ENCODE measurements around the gene RELN.
A peak's percentile ranks its signal among the peaks of the same experiment; 100 is the strongest.

RELN gene

GRCh38 chr7:103711413-103711812 is 278.0 kb downstream of the RELN start:
- DNase-seq, result no peak

- DNase-seq, result no peak
Observed at GRCh38 chr7:103710247-103710646, 279.2 kb downstream of the RELN start.

GRCh38 chr7:103706805-103707204 is 282.7 kb downstream of the RELN start:
- no peak for DNase-seq

DNA sequence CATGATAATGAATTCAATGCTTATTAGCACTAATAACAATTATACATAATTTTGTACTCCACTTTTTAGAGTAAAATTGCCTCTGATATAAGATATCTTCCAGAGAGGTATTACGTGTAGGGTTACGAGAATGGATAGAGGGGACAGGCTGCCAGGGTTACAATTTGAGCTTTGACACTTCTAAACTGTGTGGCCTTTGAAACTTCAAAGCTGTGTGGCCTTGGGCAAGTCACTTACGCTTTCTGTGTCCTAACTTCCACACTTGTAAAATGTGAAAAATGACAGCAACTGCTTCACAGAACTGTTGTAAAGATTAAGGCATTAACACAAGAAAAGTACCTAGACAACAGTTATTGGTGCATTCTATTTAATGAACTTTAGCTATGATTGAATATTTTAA is 283.9 kb downstream of the RELN start:
- no peak for DNase-seq

GRCh38 chr7:103704701-103705100 is 284.8 kb downstream of the RELN start:
- no peak for DNase-seq

DNA sequence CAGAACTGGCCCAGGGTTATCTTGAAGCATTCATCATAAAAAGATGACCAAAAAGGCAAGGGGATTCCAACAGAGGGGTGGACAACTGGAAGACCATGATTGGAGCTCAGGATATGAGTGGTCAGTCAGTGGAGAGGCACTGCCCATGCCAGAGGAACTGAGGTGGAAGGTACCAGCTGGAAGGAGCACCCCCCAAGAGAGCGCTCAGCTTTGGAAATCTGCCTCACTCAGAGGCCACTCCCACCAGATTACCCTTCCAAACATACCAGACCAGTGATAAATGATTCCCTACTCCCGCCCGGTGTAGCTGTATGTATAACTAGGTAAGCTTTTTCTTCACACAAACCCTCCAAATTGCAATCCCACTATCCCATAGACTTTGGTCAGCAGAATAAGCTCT is 286.5 kb downstream of the RELN start:
- no peak for DNase-seq

DNA sequence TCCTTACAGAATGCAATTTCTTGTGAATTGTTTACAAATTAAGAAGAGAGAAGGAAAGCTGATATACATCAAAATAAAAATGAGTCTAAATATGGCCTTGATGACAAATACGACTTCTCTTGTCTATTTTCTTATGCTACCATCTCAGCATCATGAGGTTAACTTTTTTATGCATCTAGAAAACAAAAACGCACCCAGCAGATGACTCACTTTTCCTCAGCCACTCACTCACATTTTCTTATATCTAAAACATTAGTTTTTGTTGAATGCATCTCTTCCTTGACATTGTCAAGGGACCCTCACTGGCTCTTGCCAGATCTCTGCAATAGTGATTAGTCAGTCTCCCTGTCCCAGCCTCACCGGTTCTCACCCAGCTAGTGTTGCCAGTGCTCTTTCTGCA is 287.0 kb downstream of the RELN start:
- DNase-seq, result no peak

DNA sequence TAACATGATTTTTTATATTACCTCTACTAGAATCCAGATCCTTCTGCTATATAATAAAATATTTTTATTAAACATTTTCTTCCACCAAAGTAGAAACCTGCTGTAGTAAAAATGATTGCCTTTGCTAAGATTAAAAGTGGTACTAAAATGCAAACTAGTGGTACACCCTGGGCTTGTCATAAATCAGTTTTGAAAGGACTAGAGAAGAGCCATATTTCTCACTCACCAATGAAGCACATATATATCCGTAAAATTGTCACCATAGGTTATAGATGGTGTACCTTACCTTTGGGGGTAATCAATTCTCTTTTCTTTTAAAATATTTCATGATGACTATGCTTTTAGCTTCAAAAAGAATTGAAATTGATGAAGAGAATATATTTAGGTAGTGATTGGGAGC is 290.4 kb downstream of the RELN start:
- DNase-seq, result no peak

GRCh38 chr7:103698064-103698463 is 291.4 kb downstream of the RELN start:
- no peak for DNase-seq

DNA sequence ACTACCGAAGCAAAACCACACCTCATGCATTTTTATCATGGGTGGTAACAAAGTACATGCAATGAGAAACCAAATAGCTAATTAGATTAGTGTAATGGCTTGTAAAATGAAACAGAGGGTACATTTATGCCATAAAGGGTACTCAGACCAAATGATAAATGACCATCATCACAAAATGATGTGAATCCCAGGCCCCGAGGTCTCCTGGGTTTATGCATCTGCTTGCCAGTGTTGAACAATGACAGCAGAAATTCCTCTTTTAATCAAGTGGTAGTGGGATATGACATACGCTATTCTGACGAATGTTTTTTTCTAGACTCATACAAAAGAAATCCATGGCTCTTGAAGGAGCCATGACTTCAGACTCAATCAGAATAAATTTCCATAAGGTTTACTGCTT is 293.9 kb downstream of the RELN start:
- no peak for DNase-seq

GRCh38 chr7:103694304-103694703 is 295.2 kb downstream of the RELN start:
- DNase-seq, result no peak

- no peak for DNase-seq
Observed at GRCh38 chr7:103691291-103691690, 298.2 kb downstream of the RELN start.

DNA sequence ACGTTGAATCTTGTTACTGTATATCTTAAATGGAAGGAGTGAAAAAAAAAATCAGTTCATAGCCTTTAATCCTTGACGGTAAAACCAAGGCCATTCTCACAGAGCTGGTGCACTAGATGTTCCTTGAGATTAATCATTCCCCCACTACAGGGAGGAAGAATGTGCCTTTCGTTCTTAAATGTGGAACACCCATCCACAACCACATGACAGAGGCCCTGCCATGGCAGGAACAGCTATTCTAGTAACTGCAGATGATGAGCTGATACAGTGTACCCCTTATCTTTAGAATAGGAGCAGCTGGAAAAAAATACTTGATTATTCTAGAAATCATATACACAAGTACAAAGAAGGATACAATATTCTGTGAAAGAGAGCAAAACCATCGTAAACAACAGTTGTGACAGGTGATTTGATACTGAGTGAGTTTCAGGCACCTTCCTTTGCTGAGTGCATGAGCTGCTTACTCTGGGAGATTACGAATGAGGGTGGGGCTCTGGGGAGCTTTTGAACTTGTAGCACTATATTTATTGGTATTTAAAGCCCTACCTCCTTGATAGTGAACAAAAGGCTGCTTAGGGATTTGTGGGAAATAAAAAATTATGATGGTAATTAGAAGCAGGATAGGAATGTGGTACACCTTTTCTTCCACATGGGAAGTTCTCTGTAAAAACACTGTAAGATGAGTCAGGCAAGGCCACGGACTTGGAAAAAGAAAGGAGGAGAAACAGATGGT is 299.1 kb downstream of the RELN start:
- DNase-seq, result no peak

DNA sequence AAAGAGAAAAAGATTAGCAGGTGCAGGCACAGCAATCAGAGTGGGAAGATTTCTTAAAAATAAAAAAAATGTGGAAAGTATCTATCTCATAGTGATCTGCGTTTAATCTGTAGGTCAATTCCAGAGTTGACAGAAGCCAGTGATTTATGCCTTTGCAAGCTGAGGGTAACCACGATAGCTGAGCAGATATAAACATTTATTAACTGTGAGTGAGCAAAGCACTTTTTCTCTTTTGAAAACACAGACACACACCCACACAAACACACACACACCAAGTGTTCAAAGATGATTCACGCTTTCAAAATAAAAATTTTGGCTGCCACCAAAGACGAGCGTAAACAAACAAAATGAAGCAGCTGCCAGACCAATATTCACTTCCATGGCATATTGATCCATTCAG is 300.2 kb downstream of the RELN start:
- no peak for DNase-seq

DNA sequence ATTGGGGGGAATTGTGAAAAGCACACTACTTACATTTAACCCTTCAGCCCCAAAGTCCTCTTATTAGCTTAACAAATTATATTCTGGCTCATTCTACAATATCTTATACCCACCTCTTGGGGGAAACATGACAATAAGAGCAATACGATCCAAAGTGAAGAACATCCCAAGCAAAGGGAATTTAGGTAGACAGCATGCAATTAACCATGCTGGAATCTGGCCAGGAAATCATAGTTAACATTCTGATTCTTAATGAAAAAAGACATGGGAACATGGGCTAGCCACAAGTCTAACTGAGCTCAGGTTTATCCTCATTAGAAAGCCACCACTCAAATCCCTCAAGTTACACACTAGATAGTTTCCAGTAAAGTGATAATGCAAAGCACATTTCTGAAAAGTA is 301.5 kb downstream of the RELN start:
- DNase-seq, result peak; percentile 67

DNA sequence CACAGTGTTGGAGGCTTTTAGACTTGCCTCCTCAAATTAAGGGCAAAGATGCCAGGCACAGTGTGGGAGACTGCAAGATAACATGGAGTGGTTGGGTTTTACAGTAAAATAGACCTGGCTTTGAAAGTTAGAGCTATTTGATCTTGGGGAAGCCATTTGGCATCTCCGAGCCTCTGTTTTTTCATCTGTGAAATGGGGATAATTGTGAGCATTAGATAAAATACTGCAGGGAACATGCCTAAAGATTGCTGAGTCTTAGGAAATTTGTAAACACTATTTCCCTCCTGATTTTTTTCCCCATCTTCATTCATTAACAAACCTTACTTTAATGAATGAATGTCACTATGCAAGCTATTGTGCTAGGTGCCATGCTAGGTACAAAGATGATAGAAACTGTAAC is 302.2 kb downstream of the RELN start:
- no peak for DNase-seq

GRCh38 chr7:103686763-103687162 is 302.7 kb downstream of the RELN start:
- peak; percentile 69 for DNase-seq

- peak; percentile 79 for DNase-seq
Observed at GRCh38 chr7:103686064-103686463, 303.4 kb downstream of the RELN start.

DNA sequence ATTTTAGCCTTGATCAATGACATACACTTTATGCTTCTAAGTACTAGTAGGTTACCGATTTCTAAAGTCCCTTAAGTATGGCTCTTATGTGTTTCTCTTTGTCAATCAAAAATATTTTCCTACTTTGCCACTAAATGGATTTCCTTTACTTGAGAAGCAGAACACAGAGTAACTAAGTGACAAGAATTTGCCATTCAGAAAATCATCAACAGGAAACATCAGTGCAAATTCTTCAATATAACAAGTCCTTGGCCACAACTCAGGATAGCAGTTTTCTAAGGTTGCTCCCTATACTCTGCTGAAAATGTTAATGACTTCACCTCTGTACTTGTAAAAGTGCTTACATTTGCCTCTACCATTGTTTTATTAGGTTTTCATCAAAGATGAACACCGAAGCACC is 303.8 kb downstream of the RELN start:
- DNase-seq, result no peak

- DNase-seq, result no peak
Observed at GRCh38 chr7:103683348-103683747, 306.1 kb downstream of the RELN start.

DNA sequence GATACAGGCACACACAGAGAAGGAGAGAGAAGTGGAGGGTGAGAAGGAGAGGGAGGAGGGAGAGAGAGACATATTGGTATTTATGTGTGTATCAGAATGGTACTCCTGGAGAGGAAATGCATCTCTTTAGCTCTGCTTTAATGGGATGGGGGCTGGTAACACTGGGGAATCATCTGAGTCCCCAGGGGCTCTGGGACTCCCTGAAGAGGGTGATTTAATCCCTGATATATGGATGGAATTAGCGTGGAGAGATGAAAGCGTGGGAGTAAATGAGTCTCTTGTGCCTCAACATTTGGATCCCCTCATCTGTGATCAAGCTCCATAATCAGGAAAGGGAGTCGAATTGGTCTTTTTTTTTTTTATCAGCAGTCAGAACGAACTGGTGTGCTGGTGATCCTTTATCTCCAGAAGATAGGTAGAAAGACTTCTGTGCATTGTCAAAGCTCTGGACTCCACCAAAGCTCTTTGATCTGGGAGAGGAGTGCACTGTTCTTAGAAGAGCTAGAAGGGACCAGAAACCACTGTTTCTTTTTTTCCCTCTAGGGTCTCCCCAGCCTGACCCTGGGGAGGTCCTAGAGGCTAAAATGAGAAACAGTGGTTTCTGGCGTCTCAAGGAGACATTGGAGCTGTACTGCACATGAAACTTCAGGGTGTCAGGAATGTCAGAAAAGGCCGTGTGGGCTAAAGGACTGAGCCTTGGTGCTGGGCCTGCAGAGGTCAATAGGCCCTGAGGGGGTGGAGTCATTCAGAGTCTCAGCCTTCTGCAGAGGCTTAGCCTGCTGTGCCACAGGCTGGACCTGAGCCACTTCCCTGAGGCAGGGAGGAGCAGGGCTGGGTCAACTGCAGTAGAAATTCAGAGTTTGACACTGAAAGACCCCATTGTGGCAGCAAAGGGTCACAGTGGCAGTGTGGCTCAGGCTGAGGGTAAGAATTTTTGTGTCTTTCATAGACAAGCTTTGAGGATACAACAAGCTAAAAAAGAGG is 309.0 kb downstream of the RELN start:
- no peak for DNase-seq

DNA sequence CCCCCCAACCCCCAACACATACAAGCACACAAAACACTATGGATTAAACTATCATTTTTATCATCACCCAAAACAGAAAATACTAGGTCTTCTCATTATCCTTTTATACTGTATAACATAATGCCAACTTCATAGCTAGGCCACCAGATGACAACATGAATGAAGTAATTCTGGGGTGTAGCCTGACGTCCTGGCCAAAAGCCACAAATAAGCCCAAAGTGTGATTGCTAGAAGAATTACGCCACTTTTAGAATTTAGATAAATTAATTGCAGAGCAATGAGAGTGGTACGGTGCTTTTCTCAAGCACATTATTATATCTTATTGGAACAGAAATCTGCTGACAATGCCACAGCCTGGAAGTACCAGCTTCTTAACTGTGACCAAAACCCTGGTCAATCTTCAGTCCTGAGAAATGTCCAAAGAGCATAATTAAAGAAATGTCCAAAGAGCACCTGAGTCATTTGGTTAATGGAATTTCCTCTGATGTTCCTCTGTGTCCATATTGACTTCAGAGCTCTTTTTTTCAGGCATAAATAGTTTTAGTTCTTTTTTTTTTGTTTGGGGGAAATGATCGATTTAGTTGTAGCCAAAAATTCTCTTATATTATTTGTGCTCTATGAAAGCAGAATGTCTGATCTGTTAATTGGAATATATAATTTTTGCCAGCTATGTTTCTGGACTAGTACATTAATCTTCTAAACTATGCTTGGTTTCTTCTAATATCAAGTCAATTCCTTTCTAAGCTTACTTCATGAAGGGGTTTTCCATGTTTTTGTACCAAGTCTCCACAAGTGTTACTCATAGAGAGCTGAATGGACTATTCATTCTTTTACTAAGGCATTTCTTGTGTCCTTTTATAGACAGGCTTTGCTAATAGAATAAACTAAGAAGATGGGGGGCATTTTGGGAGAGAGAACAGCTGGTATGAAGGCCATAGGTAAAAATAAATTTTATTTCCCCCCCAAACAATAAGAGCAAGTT is 310.0 kb downstream of the RELN start:
- no peak for DNase-seq
